HCT116 (cell line): ENCODE measurements around the gene ITGAL. TPM values are rescaled to one million over a fixed set of nuclear protein-coding genes. Genes with fewer than 3 reads are reported as not detected.

ENCODE experiments used
- ATAC-seq: fragments of 200-7000 bp; cut with Tn5 transposase; 2 replicates; pipeline ENCODE4 v1.9.1; 2020; ENCODE audit warnings: mild to moderate bottlenecking, moderate library complexity
- BruUV-seq: library from RNA; stranded (reverse); fragments of 400-500 nt; replicated peaks from 2 replicates; lab custom pipeline; 2021; lab: Mats Ljungman, UMichigan
- CTCF ChIA-PET: fragments of 300-600 bp; sonication (Branson Sonifier 250); formaldehyde crosslinking; loops from one replicate; lab custom pipeline; 2021; ENCODE audit warnings: antibody characterized with exemption; lab: Charles Lee
- POLR2A ChIA-PET: fragments of 300-600, 350-600 bp; sonication (Branson Sonifier 250); formaldehyde crosslinking; loops from one replicate; lab custom pipeline; 2021; ENCODE audit warnings: antibody characterized with exemption; lab: Charles Lee
- RAD21 ChIA-PET, 2 experiments: fragments of 300-600 bp; sonication (Branson Sonifier 250); formaldehyde crosslinking; loops; one replicate each; lab custom pipeline; 2023; ENCODE audit warnings: low total read pairs in 2 of 2; ENCODE audit not compliant: uncharacterized antibody in 2 of 2, unreplicated experiment in 2 of 2, low non-redundant PET in 1 of 2; lab: Charles Lee
- DNase-seq: peaks from one replicate; pipeline ENCODE4 v3.0.0-alpha.2; 2010; ENCODE audit warnings: low read depth, low spot score
- H2AFZ ChIP-seq: fragments of 200-600 bp; shearing (Covaris generic), sonication (generic); 2 replicates; pipeline ENCODE4 v1.6.1; 2017; ENCODE audit warnings: low read depth, mixed run types, mixed read lengths, antibody characterized with exemption, low read length; ENCODE audit not compliant: poor library complexity, severe bottlenecking
- H3K27ac ChIP-seq: 2 replicates; pipeline ENCODE4 v1.5.1; 2012; ENCODE audit warnings: low read depth, low read length
- H3K27me3 ChIP-seq: fragments of 200-600 bp; sonication (generic); 2 replicates; pipeline ENCODE4 v1.6.1; 2016; ENCODE audit warnings: mixed run types, low read length, mixed read lengths; ENCODE audit not compliant: insufficient read depth
- H3K36me3 ChIP-seq, 2 experiments: fragments of 200-500 bp in 1 of 2; fragments of 200-600 bp in 1 of 2; sonication (Bioruptor generic) in 1 of 2; sonication (generic) in 1 of 2; 2 replicates each; pipeline versions ENCODE4 v1.5.1 to v1.6.1; 2014 to 2016; ENCODE audit warnings: low read length in 2 of 2, inconsistent platforms in 1 of 2, mixed read lengths in 1 of 2, mixed run types in 1 of 2; ENCODE audit not compliant: insufficient read depth in 2 of 2, control insufficient read depth in 1 of 2
- H3K4me1 ChIP-seq, 2 experiments: fragments of 200-600 bp in 1 of 2; sonication (generic) in 1 of 2; 2 replicates each; pipeline versions ENCODE4 v1.5.1 to v1.6.1; 2012 to 2017; ENCODE audit warnings: low read length in 2 of 2, inconsistent platforms in 1 of 2, mild to moderate bottlenecking in 1 of 2, mixed read lengths in 1 of 2, mixed run types in 1 of 2, moderate library complexity in 1 of 2; ENCODE audit not compliant: insufficient read depth in 2 of 2, control insufficient read depth in 1 of 2
- H3K4me2 ChIP-seq: fragments of 200-600 bp; sonication (generic); 2 replicates; pipeline ENCODE4 v1.6.1; 2017; ENCODE audit warnings: mixed run types, low read length, mixed read lengths
- H3K4me3 ChIP-seq, 2 experiments: fragments of 200-600 bp in 1 of 2; sonication (generic) in 1 of 2; replicated peaks in 1 of 2; 2 replicates each; pipeline ENCODE4 v1.5.1; 2011 to 2016; ENCODE audit warnings: low read length in 2 of 2, control low read depth in 1 of 2, low read depth in 1 of 2, mild to moderate bottlenecking in 1 of 2, mixed read lengths in 1 of 2, mixed run types in 1 of 2
- H3K79me2 ChIP-seq: fragments of 200-600 bp; sonication (generic); 2 replicates; pipeline ENCODE4 v1.6.1; 2017; ENCODE audit warnings: mild to moderate bottlenecking, mixed run types, low read length, moderate library complexity, mixed read lengths; ENCODE audit not compliant: insufficient read depth
- H3K9ac ChIP-seq: fragments of 200-600 bp; sonication (generic); 2 replicates; pipeline ENCODE4 v1.6.1; 2016; ENCODE audit warnings: low read length, mixed read lengths
- H3K9me2 ChIP-seq: fragments of 200-600 bp; sonication (generic), shearing (Covaris generic); 2 replicates; pipeline ENCODE4 v1.6.1; 2017; ENCODE audit warnings: mixed run types, mild to moderate bottlenecking, moderate library complexity; ENCODE audit not compliant: insufficient read depth
- H3K9me3 ChIP-seq, 2 experiments: fragments of 200-500 bp in 1 of 2; fragments of 200-600 bp in 1 of 2; sonication (Bioruptor generic) in 1 of 2; sonication (generic) in 1 of 2; 2 replicates each; pipeline ENCODE4 v1.6.1; 2014 to 2017; ENCODE audit warnings: low read length in 2 of 2, mixed read lengths in 2 of 2, inconsistent platforms in 1 of 2, low read depth in 1 of 2, mild to moderate bottlenecking in 1 of 2, mixed run types in 1 of 2, moderate library complexity in 1 of 2; ENCODE audit not compliant: control insufficient read depth in 1 of 2, insufficient read depth in 1 of 2
- H4K20me1 ChIP-seq: fragments of 200-600 bp; sonication (generic), shearing (Covaris generic); 2 replicates; pipeline ENCODE4 v1.6.1; 2017; ENCODE audit warnings: mixed run types, mild to moderate bottlenecking, moderate library complexity; ENCODE audit not compliant: insufficient read depth
- CEBPB ChIP-seq: IDR thresholded peaks from 2 replicates; pipeline ENCODE4 v1.6.1; 2012; ENCODE audit warnings: low read depth
- ELF1 ChIP-seq: IDR thresholded peaks from 2 replicates; pipeline ENCODE4 v1.6.1; 2012; ENCODE audit warnings: low read depth, borderline replicate concordance
- EZH2 ChIP-seq: fragments of 200-600 bp; sonication (generic); IDR thresholded peaks from 2 replicates; pipeline ENCODE4 v1.6.1; 2017; ENCODE audit warnings: antibody characterized with exemption, mixed run types
- FOSL1 ChIP-seq: IDR thresholded peaks from 2 replicates; pipeline ENCODE4 v1.6.1; 2012; ENCODE audit warnings: low read depth
- JUND ChIP-seq: IDR thresholded peaks from 2 replicates; pipeline ENCODE4 v1.6.1; 2012
- POLR2A ChIP-seq: IDR thresholded peaks from 2 replicates; pipeline ENCODE4 v1.7.0; 2011; ENCODE audit warnings: borderline replicate concordance; ENCODE audit not compliant: insufficient read depth, insufficient read length; ENCODE audit errors: extremely low read depth
- TCF7L2 ChIP-seq: IDR thresholded peaks from 2 replicates; pipeline ENCODE4 v1.7.0; 2011; ENCODE audit warnings: borderline replicate concordance, inconsistent platforms; ENCODE audit not compliant: insufficient read depth, insufficient read length; ENCODE audit errors: extremely low read depth
- YY1 ChIP-seq: IDR thresholded peaks from 2 replicates; pipeline ENCODE4 v1.6.1; 2011; ENCODE audit warnings: low read length, low read depth, moderate library complexity, mild to moderate bottlenecking; ENCODE audit not compliant: insufficient replicate concordance; ENCODE audit errors: extremely low read depth
- ZFX ChIP-seq: fragments of 450-650 bp; IDR thresholded peaks from 2 replicates; pipeline ENCODE4 v1.6.1; 2017
- intact Hi-C: fragments of 100-400 bp; cut with micrococcal nuclease; formaldehyde crosslinking; loops from 2 replicates; pipeline ENCODE4 v1.10.0; 2022
- total RNA-seq: library from RNA; stranded (reverse); gene quantifications from one replicate; pipeline ENCODE4 v1.2.1, GENCODE V29; 2021; ENCODE audit not compliant: unreplicated experiment
- TF ChIP-seq, protein P1 (sequence below): IDR thresholded peaks from 2 replicates; pipeline ENCODE4 v1.6.1; 2012
- TF ChIP-seq, protein P2 (sequence below): IDR thresholded peaks from 2 replicates; pipeline ENCODE4 v1.6.1; 2011; ENCODE audit warnings: mild to moderate bottlenecking, low read length, moderate library complexity; ENCODE audit not compliant: insufficient replicate concordance; ENCODE audit errors: extremely low read depth
- TF ChIP-seq, protein P3 (sequence below): IDR thresholded peaks from 2 replicates; pipeline ENCODE4 v1.6.1; 2012
- TF ChIP-seq, protein P4 (sequence below): IDR thresholded peaks from 2 replicates; pipeline ENCODE4 v1.6.1; 2012; ENCODE audit warnings: low read depth
- TF ChIP-seq, protein P5 (sequence below), 3 experiments: fragments of 200-600 bp in 1 of 3; sonication (generic) in 1 of 3; IDR thresholded peaks in 2 of 3; conservative IDR thresholded peaks in 1 of 3; 2 replicates each; pipeline ENCODE4 v1.5.1; 2012 to 2017; ENCODE audit warnings: low read depth in 2 of 3, low read length in 2 of 3, antibody characterized with exemption in 1 of 3, borderline replicate concordance in 1 of 3, control low read depth in 1 of 3, mild to moderate bottlenecking in 1 of 3, mixed read lengths in 1 of 3, mixed run types in 1 of 3, moderate library complexity in 1 of 3; ENCODE audit not compliant: insufficient read depth in 1 of 3

ITGAL gene
- total RNA-seq, 1 experiment from 2014 or later: 1.4 TPM

DNA sequence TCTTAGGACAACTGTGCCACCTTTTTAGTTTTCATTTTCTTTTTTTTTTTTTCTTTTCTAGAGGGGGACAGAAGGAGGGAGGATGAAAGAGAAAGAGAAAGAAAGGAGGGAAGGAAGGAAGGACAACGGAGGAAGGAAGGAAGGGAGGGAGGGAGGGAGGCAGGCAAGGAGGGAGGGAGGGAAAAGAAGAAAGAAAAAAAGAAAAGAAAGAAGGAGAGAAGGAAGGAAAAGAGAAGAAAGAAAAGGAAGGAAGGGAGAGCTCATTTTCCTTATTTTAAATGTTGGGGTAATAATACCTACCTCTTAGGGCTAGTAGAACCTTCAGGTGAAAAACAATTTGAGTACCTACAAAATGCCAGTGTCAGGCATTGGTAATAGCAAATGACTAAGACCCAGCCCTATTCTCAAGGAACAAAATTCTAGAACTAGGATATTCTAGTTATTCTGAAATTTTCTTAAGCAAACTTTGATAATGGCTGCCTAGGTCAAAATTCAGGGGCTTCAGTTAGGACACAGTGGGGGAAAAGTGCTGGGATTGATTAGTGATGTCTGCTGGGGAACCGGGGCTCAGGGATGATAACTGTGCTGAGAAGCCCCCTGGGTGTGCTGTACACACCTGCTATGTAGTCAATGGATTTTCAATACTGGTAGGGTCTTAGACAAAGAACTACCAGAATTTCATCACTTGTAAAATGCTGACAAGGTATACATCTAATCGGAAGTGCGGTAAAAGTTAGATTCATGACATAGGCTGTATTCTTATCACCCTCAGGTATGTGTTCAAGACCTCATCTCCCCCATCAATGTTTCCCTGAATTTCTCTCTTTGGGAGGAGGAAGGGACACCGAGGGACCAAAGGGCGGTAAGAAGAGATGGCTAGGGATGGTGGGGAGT lies 31.1 kb downstream of the ITGAL start:
- ChIA-PET RAD21 (interaction anchor here in 1 of 2 experiments (0.6 kb wide), 1 partner anchor 96 kb away, joined by 6 read pairs; the partner anchor contains the start of gene ZNF771), CTCF (no interaction called here), POLR2A (no interaction called here)
- H3K36me3 ChIP-seq: no peaks in the 10 kb centered on the region
- no peak overlapping the region for H3K27ac ChIP-seq
- H3K79me2 ChIP-seq: no peaks in the 10 kb centered on the region
- no peaks in the 10 kb centered on the region for H3K9me2 ChIP-seq
- no peaks in the 10 kb centered on the region for H3K9me3 ChIP-seq
- no peak overlapping the region for H2AFZ ChIP-seq
- no peaks in the 10 kb centered on the region for H3K27me3 ChIP-seq
- H3K4me3 ChIP-seq: no peak overlapping the region
- no peak overlapping the region for H3K4me2 ChIP-seq
- H3K4me1 ChIP-seq: no peaks in the 10 kb centered on the region
- no peak overlapping the region for H3K9ac ChIP-seq
- no peak for DNase-seq
- intact Hi-C loops: no loop called here
- TF ChIP-seq POLR2A: no peak
- TF ChIP-seq, protein P1, sequence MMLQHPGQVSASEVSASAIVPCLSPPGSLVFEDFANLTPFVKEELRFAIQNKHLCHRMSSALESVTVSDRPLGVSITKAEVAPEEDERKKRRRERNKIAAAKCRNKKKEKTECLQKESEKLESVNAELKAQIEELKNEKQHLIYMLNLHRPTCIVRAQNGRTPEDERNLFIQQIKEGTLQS: no peak
- no peak for TF ChIP-seq EZH2
- no peak for TF ChIP-seq ZFX
- TF ChIP-seq ELF1: no peak
- TF ChIP-seq, protein P2, sequence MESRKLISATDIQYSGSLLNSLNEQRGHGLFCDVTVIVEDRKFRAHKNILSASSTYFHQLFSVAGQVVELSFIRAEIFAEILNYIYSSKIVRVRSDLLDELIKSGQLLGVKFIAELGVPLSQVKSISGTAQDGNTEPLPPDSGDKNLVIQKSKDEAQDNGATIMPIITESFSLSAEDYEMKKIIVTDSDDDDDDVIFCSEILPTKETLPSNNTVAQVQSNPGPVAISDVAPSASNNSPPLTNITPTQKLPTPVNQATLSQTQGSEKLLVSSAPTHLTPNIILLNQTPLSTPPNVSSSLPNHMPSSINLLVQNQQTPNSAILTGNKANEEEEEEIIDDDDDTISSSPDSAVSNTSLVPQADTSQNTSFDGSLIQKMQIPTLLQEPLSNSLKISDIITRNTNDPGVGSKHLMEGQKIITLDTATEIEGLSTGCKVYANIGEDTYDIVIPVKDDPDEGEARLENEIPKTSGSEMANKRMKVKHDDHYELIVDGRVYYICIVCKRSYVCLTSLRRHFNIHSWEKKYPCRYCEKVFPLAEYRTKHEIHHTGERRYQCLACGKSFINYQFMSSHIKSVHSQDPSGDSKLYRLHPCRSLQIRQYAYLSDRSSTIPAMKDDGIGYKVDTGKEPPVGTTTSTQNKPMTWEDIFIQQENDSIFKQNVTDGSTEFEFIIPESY: no peak
- TF ChIP-seq, protein P3, sequence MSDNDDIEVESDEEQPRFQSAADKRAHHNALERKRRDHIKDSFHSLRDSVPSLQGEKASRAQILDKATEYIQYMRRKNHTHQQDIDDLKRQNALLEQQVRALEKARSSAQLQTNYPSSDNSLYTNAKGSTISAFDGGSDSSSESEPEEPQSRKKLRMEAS: no peak
- no peak for TF ChIP-seq YY1
- TF ChIP-seq, protein P4, sequence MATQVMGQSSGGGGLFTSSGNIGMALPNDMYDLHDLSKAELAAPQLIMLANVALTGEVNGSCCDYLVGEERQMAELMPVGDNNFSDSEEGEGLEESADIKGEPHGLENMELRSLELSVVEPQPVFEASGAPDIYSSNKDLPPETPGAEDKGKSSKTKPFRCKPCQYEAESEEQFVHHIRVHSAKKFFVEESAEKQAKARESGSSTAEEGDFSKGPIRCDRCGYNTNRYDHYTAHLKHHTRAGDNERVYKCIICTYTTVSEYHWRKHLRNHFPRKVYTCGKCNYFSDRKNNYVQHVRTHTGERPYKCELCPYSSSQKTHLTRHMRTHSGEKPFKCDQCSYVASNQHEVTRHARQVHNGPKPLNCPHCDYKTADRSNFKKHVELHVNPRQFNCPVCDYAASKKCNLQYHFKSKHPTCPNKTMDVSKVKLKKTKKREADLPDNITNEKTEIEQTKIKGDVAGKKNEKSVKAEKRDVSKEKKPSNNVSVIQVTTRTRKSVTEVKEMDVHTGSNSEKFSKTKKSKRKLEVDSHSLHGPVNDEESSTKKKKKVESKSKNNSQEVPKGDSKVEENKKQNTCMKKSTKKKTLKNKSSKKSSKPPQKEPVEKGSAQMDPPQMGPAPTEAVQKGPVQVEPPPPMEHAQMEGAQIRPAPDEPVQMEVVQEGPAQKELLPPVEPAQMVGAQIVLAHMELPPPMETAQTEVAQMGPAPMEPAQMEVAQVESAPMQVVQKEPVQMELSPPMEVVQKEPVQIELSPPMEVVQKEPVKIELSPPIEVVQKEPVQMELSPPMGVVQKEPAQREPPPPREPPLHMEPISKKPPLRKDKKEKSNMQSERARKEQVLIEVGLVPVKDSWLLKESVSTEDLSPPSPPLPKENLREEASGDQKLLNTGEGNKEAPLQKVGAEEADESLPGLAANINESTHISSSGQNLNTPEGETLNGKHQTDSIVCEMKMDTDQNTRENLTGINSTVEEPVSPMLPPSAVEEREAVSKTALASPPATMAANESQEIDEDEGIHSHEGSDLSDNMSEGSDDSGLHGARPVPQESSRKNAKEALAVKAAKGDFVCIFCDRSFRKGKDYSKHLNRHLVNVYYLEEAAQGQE: no peak
- TF ChIP-seq FOSL1: no peak
- TF ChIP-seq, protein P5, sequence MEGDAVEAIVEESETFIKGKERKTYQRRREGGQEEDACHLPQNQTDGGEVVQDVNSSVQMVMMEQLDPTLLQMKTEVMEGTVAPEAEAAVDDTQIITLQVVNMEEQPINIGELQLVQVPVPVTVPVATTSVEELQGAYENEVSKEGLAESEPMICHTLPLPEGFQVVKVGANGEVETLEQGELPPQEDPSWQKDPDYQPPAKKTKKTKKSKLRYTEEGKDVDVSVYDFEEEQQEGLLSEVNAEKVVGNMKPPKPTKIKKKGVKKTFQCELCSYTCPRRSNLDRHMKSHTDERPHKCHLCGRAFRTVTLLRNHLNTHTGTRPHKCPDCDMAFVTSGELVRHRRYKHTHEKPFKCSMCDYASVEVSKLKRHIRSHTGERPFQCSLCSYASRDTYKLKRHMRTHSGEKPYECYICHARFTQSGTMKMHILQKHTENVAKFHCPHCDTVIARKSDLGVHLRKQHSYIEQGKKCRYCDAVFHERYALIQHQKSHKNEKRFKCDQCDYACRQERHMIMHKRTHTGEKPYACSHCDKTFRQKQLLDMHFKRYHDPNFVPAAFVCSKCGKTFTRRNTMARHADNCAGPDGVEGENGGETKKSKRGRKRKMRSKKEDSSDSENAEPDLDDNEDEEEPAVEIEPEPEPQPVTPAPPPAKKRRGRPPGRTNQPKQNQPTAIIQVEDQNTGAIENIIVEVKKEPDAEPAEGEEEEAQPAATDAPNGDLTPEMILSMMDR (IDR thresholded peaks at IDR 0.05 in 2 of 3, conservative IDR thresholded peaks at IDR 0.05 in 1 of 3; ENCODE audit: borderline replicate concordance in 1 of 3, insufficient read depth in 1 of 3, low read depth in 2 of 3, low read length in 2 of 3): no peak
- TF ChIP-seq JUND: no peak
- no peak for TF ChIP-seq CEBPB
- TF ChIP-seq TCF7L2: no peak
- no TSS peak for BruUV-seq
- H4K20me1 ChIP-seq: no peaks in the 10 kb centered on the region
- ATAC-seq: no peak
